GM23248 (cell line): ENCODE results near the gene MYO5C. TPM values are rescaled to one million over a fixed set of nuclear protein-coding genes. Genes with fewer than 3 reads are reported as not detected.

Source experiments
- DNase-seq: peaks from one replicate; pipeline ENCODE4 v3.0.0-alpha.2; 2015
- H2AFZ ChIP-seq: fragments of 200-600 bp; sonication (generic); 2 replicates; pipeline ENCODE4 v1.6.1; 2016; ENCODE audit warnings: antibody characterized with exemption
- H3F3A ChIP-seq: fragments of 200-600 bp; sonication (generic); 2 replicates; pipeline ENCODE4 v1.6.1; 2016; ENCODE audit warnings: mild to moderate bottlenecking, antibody characterized with exemption, mixed run types; ENCODE audit not compliant: insufficient read depth
- H3K27ac ChIP-seq: fragments of 200-600 bp; sonication (generic); 2 replicates; pipeline ENCODE4 v1.5.1; 2016; ENCODE audit warnings: mild to moderate bottlenecking
- H3K27me3 ChIP-seq: fragments of 200-600 bp; sonication (generic); replicated peaks from 2 replicates; pipeline ENCODE4 v1.6.1; 2016; ENCODE audit warnings: mild to moderate bottlenecking; ENCODE audit not compliant: insufficient read depth
- H3K36me3 ChIP-seq: fragments of 200-600 bp; sonication (generic); 2 replicates; pipeline ENCODE4 v1.6.1; 2016; ENCODE audit warnings: low read depth, mild to moderate bottlenecking
- H3K4me1 ChIP-seq: fragments of 200-600 bp; sonication (generic); 2 replicates; pipeline ENCODE4 v1.6.1; 2016; ENCODE audit warnings: mild to moderate bottlenecking; ENCODE audit not compliant: insufficient read depth
- H3K4me2 ChIP-seq: fragments of 200-600 bp; sonication (generic); one replicate; pipeline ENCODE4 v1.6.1; 2016; ENCODE audit warnings: mild to moderate bottlenecking; ENCODE audit not compliant: unreplicated experiment
- H3K4me3 ChIP-seq: fragments of 200-600 bp; sonication (generic); 2 replicates; pipeline ENCODE4 v1.5.1; 2016; ENCODE audit warnings: mild to moderate bottlenecking
- H3K79me2 ChIP-seq: fragments of 200-600 bp; sonication (generic); 2 replicates; pipeline ENCODE4 v1.6.1; 2016; ENCODE audit warnings: mild to moderate bottlenecking; ENCODE audit not compliant: insufficient read depth
- H3K9ac ChIP-seq: fragments of 200-600 bp; sonication (generic); 2 replicates; pipeline ENCODE4 v1.6.1; 2016; ENCODE audit warnings: mild to moderate bottlenecking
- H3K9me2 ChIP-seq: fragments of 200-600 bp; sonication (generic); 2 replicates; pipeline ENCODE4 v1.6.1; 2016; ENCODE audit warnings: mixed run types, mild to moderate bottlenecking, moderate library complexity; ENCODE audit not compliant: insufficient read depth
- H3K9me3 ChIP-seq: fragments of 200-600 bp; sonication (generic); one replicate; pipeline ENCODE4 v1.6.1; 2017; ENCODE audit warnings: low read depth
- H4K20me1 ChIP-seq: fragments of 200-600 bp; sonication (generic); 2 replicates; pipeline ENCODE4 v1.6.0; 2016; ENCODE audit not compliant: insufficient read depth
- EZH2 ChIP-seq: fragments of 200-600 bp; sonication (generic); IDR thresholded peaks from 2 replicates; pipeline ENCODE4 v1.6.1; 2018; ENCODE audit warnings: antibody characterized with exemption, mild to moderate bottlenecking; ENCODE audit not compliant: insufficient read depth, poor library complexity, severe bottlenecking
- EZH2phosphoT487 ChIP-seq: fragments of 200-600 bp; sonication (generic); IDR thresholded peaks from 2 replicates; pipeline ENCODE4 v1.6.1; 2018; ENCODE audit warnings: antibody characterized with exemption, moderate library complexity, mild to moderate bottlenecking, low read depth; ENCODE audit not compliant: insufficient read depth
- WGBS, 2 experiments: methylation state at CpG; one replicate each; pipeline ENCODE4 v1.1.6; 2015 to 2017; ENCODE audit warnings: low lambda C conversion rate in 2 of 2, low coverage in 1 of 2; ENCODE audit errors: missing lambda C conversion rate in 2 of 2; 5-methylcytosine and 5-hydroxymethylcytosine counted together
- in situ Hi-C: fragments of 300-500 bp; cut with MboI; formaldehyde crosslinking; loops from 2 replicates; pipeline ENCODE4 v1.15.0; 2020
- polyA plus RNA-seq: library from polyadenylated mRNA; unstranded; fragments of >200 nt; fragmentation: Nextera tagmentation; extraction: Ambion mirVana; gene quantifications from 2 replicates; pipeline ENCODE4 v1.2.1, GENCODE V29; 2016
- total RNA-seq: library from RNA; depleted of rRNA; stranded (reverse); fragments of >200 nt; shearing (Covaris generic); gene quantifications from 2 replicates; pipeline ENCODE4 v1.2.3, GENCODE V29; 2014

MYO5C gene
- total and polyA plus RNA-seq, 2 experiments from 2014 or later = not detected

DNA sequence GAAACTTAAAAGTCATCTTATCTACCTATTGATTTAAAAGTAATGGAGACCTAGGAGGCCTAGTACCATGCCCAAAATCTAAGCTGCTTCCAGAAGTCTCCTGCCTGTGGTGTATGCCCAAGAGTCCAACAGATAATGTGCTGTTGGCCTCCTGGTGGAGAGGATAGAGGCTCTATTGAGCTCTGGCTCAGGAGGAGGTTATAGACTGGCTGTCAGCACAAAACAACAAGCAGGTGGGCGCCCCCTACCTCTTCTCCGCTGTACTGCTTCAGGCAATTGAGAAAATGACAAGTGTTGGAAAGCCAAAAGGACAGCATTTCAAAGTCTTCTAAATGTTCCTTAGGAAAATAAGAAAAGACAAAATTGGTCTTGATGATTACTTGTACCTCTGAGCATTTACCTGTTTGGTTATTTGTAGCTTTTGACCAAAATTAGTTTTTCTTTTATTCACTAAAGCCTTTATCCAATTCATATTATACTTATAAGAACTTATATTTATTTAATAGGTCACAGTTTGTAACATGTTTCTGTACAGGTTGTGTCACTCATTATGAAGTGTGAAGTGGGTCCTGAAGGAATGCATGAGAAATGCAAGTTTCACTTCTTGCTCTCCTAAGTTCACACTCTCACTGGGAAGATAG lies 87.2 kb downstream of the MYO5C start:
- no peak overlapping the region for H3K27ac ChIP-seq
- no peaks in the 10 kb centered on the region; the same call in 1 of the 2 replicates for H3K4me1 ChIP-seq
- peak; percentile 81 for DNase-seq
- no peaks in the 10 kb centered on the region for H4K20me1 ChIP-seq
- H3K36me3 ChIP-seq = no peaks in the 10 kb centered on the region
- no peak for TF ChIP-seq EZH2phosphoT487
- TF ChIP-seq EZH2 = no peak
- H3K79me2 ChIP-seq = no peaks in the 10 kb centered on the region
- H3K9me3 ChIP-seq = no peaks in the 10 kb centered on the region
- H3K9ac ChIP-seq = no peak overlapping the region
- no peaks in the 10 kb centered on the region for H3K9me2 ChIP-seq
- no peaks in the 10 kb centered on the region for H3K27me3 ChIP-seq
- no peak overlapping the region for H3K4me3 ChIP-seq
- in situ Hi-C loops = no loop called here
- H3F3A ChIP-seq = no peaks in the 10 kb centered on the region
- no peak overlapping the region for H2AFZ ChIP-seq
- H3K4me2 ChIP-seq = no peak overlapping the region
- 6 to 18% methylated on average over 2 of the region's 2 CpGs for WGBS, 2 experiments

DNA sequence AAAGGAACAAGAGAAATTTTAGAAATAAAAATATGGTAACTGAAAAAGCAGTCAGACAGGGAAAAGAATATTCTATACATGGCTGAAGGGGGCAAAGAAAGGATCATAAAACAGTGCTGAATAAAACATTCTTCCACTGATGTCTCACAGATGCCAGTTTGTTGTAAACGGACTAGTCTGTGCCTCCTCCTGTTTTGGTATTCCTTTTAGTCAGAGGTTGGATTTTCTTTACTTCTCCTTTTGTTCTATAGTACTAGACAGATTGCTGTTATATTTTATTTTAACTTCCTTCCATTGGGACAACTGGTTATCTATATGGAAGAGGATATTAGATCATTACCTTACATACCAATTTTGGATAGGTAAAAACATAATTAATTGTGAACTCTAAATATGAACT lies 88.4 kb downstream of the MYO5C start:
- Histone ChIP-seq H3K9me2 (no peaks in the 10 kb centered on the region), H3K9ac (no peak overlapping the region), H3K79me2 (no peaks in the 10 kb centered on the region), H3F3A (no peaks in the 10 kb centered on the region), H3K9me3 (no peaks in the 10 kb centered on the region), H2AFZ (no peak overlapping the region), H3K4me3 (no peak overlapping the region), H3K4me1 (no peaks in the 10 kb centered on the region; the same call in 1 of the 2 replicates), H3K27me3 (no peaks in the 10 kb centered on the region), H4K20me1 (no peaks in the 10 kb centered on the region), H3K27ac (no peak overlapping the region), H3K36me3 (no peaks in the 10 kb centered on the region), H3K4me2 (no peak overlapping the region)
- WGBS, 2 experiments = 63% methylated on average over 1 of the region's 1 CpG
- no peak for DNase-seq
- no peak for TF ChIP-seq EZH2phosphoT487
- TF ChIP-seq EZH2 = no peak
- in situ Hi-C loops = no loop called here

DNA sequence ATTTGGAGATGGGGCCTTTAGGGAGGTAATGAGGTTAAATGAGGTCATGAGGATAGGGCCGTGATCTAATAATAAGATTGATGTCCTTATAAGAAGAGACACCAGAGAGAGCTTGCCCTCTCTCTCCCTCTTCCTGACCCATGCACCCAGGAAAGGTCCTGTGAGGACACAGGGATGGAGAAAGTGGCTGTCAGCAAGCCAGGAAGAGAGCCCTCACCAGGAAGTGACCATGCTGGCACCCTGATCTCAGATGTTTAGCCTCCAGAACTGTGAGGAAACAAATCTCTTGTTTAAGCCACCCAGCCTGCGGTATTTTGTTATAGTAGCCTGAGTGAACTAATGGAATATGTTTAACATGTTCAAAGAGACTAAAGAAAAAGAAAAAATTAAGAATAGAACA lies 89.2 kb downstream of the MYO5C start:
- TF ChIP-seq EZH2 (no peak), EZH2phosphoT487 (no peak)
- peaks cover under 1% of the 10 kb centered on the region; the same call in 1 of the 2 replicates for H3F3A ChIP-seq
- no peak overlapping the region for H3K4me3 ChIP-seq
- in situ Hi-C loops = no loop called here
- WGBS, 2 experiments = 79 to 84% methylated on average over 2 of the region's 2 CpGs
- no peaks in the 10 kb centered on the region for H3K9me3 ChIP-seq
- H3K4me2 ChIP-seq = no peak overlapping the region
- no peaks in the 10 kb centered on the region for H3K27me3 ChIP-seq
- H3K9ac ChIP-seq = no peak overlapping the region
- H3K27ac ChIP-seq = no peak overlapping the region
- peak; percentile 24 for DNase-seq
- no peaks in the 10 kb centered on the region for H3K9me2 ChIP-seq
- peaks cover 2% of the 10 kb centered on the region for H3K4me1 ChIP-seq
- H3K36me3 ChIP-seq = no peaks in the 10 kb centered on the region
- H3K79me2 ChIP-seq = no peaks in the 10 kb centered on the region
- no peaks in the 10 kb centered on the region for H4K20me1 ChIP-seq
- H2AFZ ChIP-seq = no peak overlapping the region

DNA sequence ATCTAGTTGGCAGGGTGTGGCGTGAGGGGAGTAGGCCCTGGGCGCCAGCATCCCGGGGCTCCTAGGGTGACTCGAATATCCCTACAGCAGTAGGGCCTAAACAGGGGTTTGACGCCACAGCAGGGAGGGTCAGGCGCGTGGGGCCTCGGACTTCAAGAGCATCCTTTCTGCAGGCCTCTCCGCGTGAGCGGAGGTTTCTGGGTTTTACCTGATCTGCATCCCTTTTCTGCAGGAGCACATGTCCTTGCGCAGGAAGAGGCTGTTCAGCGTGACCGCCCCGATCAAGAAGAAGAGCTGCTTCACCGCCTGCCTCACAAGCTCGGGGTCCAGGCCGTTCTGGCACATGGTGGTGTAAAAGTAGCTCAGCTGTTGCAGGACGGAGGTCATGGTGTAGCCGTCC lies 90.9 kb downstream of the MYO5C start:
- in situ Hi-C loops = no loop called here
- no peak overlapping the region for H2AFZ ChIP-seq
- no peak for DNase-seq
- H3K9me3 ChIP-seq = no peaks in the 10 kb centered on the region
- no peaks in the 10 kb centered on the region for H4K20me1 ChIP-seq
- no peaks in the 10 kb centered on the region for H3K9me2 ChIP-seq
- H3K79me2 ChIP-seq = no peaks in the 10 kb centered on the region
- 92% methylated on average over 20 of the region's 20 CpGs for WGBS, 2 experiments
- H3K27ac ChIP-seq = no peak overlapping the region
- no peak overlapping the region for H3K4me2 ChIP-seq
- H3K36me3 ChIP-seq = no peaks in the 10 kb centered on the region
- no peaks in the 10 kb centered on the region for H3K27me3 ChIP-seq
- TF ChIP-seq EZH2 = no peak
- TF ChIP-seq EZH2phosphoT487 = no peak
- peaks cover 11% of the 10 kb centered on the region for H3K4me1 ChIP-seq
- peaks cover 8% of the 10 kb centered on the region; the same call in 1 of the 2 replicates for H3F3A ChIP-seq
- no peak overlapping the region for H3K9ac ChIP-seq
- H3K4me3 ChIP-seq = no peak overlapping the region
